GM12878 (cell line): ENCODE measurements around the gene FOXI1. TPM values are rescaled to one million over a fixed set of nuclear protein-coding genes. Genes with fewer than 3 reads are reported as not detected.

Source experiments
- ATAC-seq: fragments of 200-7000 bp; cut with Tn5 transposase; 3 replicates; pipeline ENCODE4 v1.9.1; 2020; ENCODE audit warnings: mild to moderate bottlenecking, moderate library complexity
- BruUV-seq: library from RNA; stranded (reverse); fragments of 400-500 nt; replicated peaks from 2 replicates; lab custom pipeline; 2021; lab: Mats Ljungman, UMichigan
- CTCF ChIA-PET: fragments of 300-600 bp; sonication (Branson Sonifier 250); formaldehyde crosslinking; extraction: SDS; loops from one replicate; lab custom pipeline; 2021; ENCODE audit warnings: inconsistent platforms; lab: Yijun Ruan, JAX
- POLR2A ChIA-PET: fragments of 350-600 bp; formaldehyde crosslinking; extraction: SDS; loops from one replicate; lab custom pipeline; 2021; ENCODE audit warnings: inconsistent platforms; lab: Charles Lee
- RAD21 ChIA-PET: fragments of 300-600 bp; sonication (Branson Sonifier 250); formaldehyde crosslinking; loops from one replicate; lab custom pipeline; 2023; ENCODE audit warnings: antibody characterized with exemption; ENCODE audit not compliant: unreplicated experiment; lab: Charles Lee
- SMC1A ChIA-PET: fragments of 300-600 bp; sonication (Branson Sonifier 250); formaldehyde crosslinking; loops from one replicate; lab custom pipeline; 2023; ENCODE audit not compliant: unreplicated experiment, uncharacterized antibody; lab: Charles Lee
- DNase-seq: peaks from one replicate; pipeline ENCODE4 v3.0.0-alpha.2; 2011; ENCODE audit warnings: low read depth, low spot score
- FAIRE-seq: peaks from 3 replicates; lab custom pipeline; 2011; peaks lifted over from hg19 to GRCh38; lab: Jason Lieb, UNC
- H2AFZ ChIP-seq: 2 replicates; pipeline ENCODE4 v1.6.0; 2011; ENCODE audit warnings: low read depth, low read length, control low read depth; ENCODE audit not compliant: control insufficient read depth
- H3K27ac ChIP-seq: 2 replicates; pipeline ENCODE4 v1.5.1; 2011; ENCODE audit warnings: control low read depth; ENCODE audit not compliant: control insufficient read depth, insufficient read depth
- H3K27me3 ChIP-seq, 2 experiments: replicated peaks in 1 of 2; 2 replicates each; pipeline versions ENCODE4 v1.6.0 to v1.6.1; 2011; ENCODE audit warnings: low read length in 1 of 2; ENCODE audit not compliant: control insufficient read depth in 2 of 2, insufficient read depth in 2 of 2
- H3K36me3 ChIP-seq, 2 experiments: 2 replicates each; pipeline ENCODE4 v1.5.1; 2011; ENCODE audit warnings: low read length in 1 of 2; ENCODE audit not compliant: control insufficient read depth in 2 of 2, insufficient read depth in 2 of 2
- H3K4me1 ChIP-seq: 2 replicates; pipeline ENCODE4 v1.6.1; 2011; ENCODE audit warnings: mild to moderate bottlenecking, low read length, moderate library complexity, mixed read lengths; ENCODE audit not compliant: control insufficient read depth, insufficient read depth
- H3K4me2 ChIP-seq: 2 replicates; pipeline ENCODE4 v1.6.0; 2011; ENCODE audit warnings: control low read depth; ENCODE audit not compliant: control insufficient read depth, insufficient read depth
- H3K4me3 ChIP-seq: fragments of 200-600 bp; sonication (generic); 2 replicates; pipeline ENCODE4 v1.5.1; 2016
- H3K79me2 ChIP-seq: 2 replicates; pipeline ENCODE4 v1.6.0; 2011; ENCODE audit warnings: low read length; ENCODE audit not compliant: control insufficient read depth, insufficient read depth
- H3K9ac ChIP-seq: 2 replicates; pipeline ENCODE4 v1.8.0; 2011; ENCODE audit warnings: low read length, control low read depth, mixed read lengths; ENCODE audit not compliant: control insufficient read depth, insufficient read depth
- H3K9me3 ChIP-seq: replicated peaks from 3 replicates; pipeline ENCODE4 v1.5.1; 2011; ENCODE audit warnings: mild to moderate bottlenecking, low read length; ENCODE audit not compliant: control insufficient read depth, insufficient read depth
- H4K20me1 ChIP-seq: 2 replicates; pipeline ENCODE4 v1.6.0; 2011; ENCODE audit not compliant: control insufficient read depth, insufficient read depth
- EZH2 ChIP-seq: IDR thresholded peaks from 2 replicates; pipeline ENCODE4 v1.6.1; 2012; ENCODE audit warnings: low read depth, mild to moderate bottlenecking, control low read depth, inconsistent platforms, low read length, borderline replicate concordance; ENCODE audit not compliant: control insufficient read depth
- MTA2 ChIP-seq: fragments of 450-650 bp; IDR thresholded peaks from 2 replicates; pipeline ENCODE4 v1.6.1; 2016; ENCODE audit warnings: low read depth, mild to moderate bottlenecking, moderate library complexity
- NFXL1 ChIP-seq: fragments of 450-650 bp; IDR thresholded peaks from 2 replicates; pipeline ENCODE4 v1.6.1; 2017; ENCODE audit warnings: antibody characterized with exemption, mild to moderate bottlenecking, borderline replicate concordance
- RB1 ChIP-seq: fragments of 450-650 bp; formaldehyde crosslinking; IDR thresholded peaks from 2 replicates; pipeline ENCODE4 v1.6.1; 2017; ENCODE audit warnings: mild to moderate bottlenecking, borderline replicate concordance
- RFX5 ChIP-seq: IDR thresholded peaks from 2 replicates; pipeline ENCODE4 v1.6.1; 2011; ENCODE audit warnings: low read depth, low read length, improper control_type of control experiment
- YY1 ChIP-seq: IDR thresholded peaks from 2 replicates; pipeline ENCODE4 v1.6.1; 2011; ENCODE audit warnings: low read depth, mild to moderate bottlenecking, low read length
- WGBS: methylation state at CpG from one replicate; pipeline ENCODE4 v1.1.6; 2016; ENCODE audit warnings: low lambda C conversion rate; ENCODE audit not compliant: insufficient replicate concordance, insufficient coverage; ENCODE audit errors: missing lambda C conversion rate; 5-methylcytosine and 5-hydroxymethylcytosine counted together
- in situ Hi-C: fragments of 300-500 bp; cut with MboI; formaldehyde crosslinking; loops from 9 replicates; pipeline ENCODE4 v1.14.3; 2018; ENCODE audit warnings: mixed read lengths
- intact Hi-C: fragments of 100-400 bp; cut with micrococcal nuclease; formaldehyde crosslinking; loops from one replicate; pipeline ENCODE4 v1.14.2; 2022; ENCODE audit not compliant: unreplicated experiment
- polyA plus RNA-seq, 11 experiments: library from polyadenylated mRNA; depleted of rRNA in 4 of 11; unstranded in 6 of 11; stranded (reverse) in 5 of 11; fragments of >200 nt; fragmentation: Nextera tagmentation in 4 of 11; fragmentation: Illumina TruSeq in 1 of 11; extraction: Ambion mirVana in 4 of 11; extraction: Trizol in 1 of 11; gene quantifications; 1 replicate in 1 of 11; 2 replicates in 10 of 11; pipeline versions ENCODE4 v1.2.1 to v1.2.3, GENCODE V29; 2011 to 2016; ENCODE audit warnings: inconsistent platforms in 2 of 11, missing spikeins in 2 of 11, low read depth in 1 of 11
- total RNA-seq, 4 experiments: library from RNA; depleted of rRNA in 3 of 4; stranded (reverse); fragments of >200 nt in 3 of 4; fragmentation: Illumina TruSeq in 1 of 4; extraction: Trizol in 1 of 4; gene quantifications; 2 replicates each; pipeline versions ENCODE4 v1.2.1 to v1.2.3, GENCODE V29; 2013 to 2021
- TF ChIP-seq, protein P1 (sequence below), 3 experiments: IDR thresholded peaks in 2 of 3; conservative IDR thresholded peaks in 1 of 3; 2 replicates each; pipeline ENCODE4 v1.5.1; 2011; ENCODE audit warnings: low read depth in 3 of 3, low read length in 3 of 3, mild to moderate bottlenecking in 3 of 3, control low read depth in 2 of 3, moderate library complexity in 2 of 3, inconsistent platforms in 1 of 3, mixed read lengths in 1 of 3; ENCODE audit not compliant: control insufficient read depth in 2 of 3, insufficient read depth in 1 of 3; ENCODE audit errors: extremely low read depth in 1 of 3
- TF ChIP-seq, protein P2 (sequence below): fragments of 450-650 bp; IDR thresholded peaks from 2 replicates; pipeline ENCODE4 v1.6.1; 2014; ENCODE audit warnings: mild to moderate bottlenecking
- TF ChIP-seq, protein P3 (sequence below): IDR thresholded peaks from 2 replicates; pipeline ENCODE4 v1.6.1; 2012; ENCODE audit warnings: improper control_type of control experiment, low read depth, low read length; ENCODE audit not compliant: insufficient replicate concordance

Gene FOXI1
- total and polyA plus RNA-seq, 10 of the 15 experiments (the other 5 are each of a cell fraction or from before 2014, with no cell fraction given), result not detected

DNA sequence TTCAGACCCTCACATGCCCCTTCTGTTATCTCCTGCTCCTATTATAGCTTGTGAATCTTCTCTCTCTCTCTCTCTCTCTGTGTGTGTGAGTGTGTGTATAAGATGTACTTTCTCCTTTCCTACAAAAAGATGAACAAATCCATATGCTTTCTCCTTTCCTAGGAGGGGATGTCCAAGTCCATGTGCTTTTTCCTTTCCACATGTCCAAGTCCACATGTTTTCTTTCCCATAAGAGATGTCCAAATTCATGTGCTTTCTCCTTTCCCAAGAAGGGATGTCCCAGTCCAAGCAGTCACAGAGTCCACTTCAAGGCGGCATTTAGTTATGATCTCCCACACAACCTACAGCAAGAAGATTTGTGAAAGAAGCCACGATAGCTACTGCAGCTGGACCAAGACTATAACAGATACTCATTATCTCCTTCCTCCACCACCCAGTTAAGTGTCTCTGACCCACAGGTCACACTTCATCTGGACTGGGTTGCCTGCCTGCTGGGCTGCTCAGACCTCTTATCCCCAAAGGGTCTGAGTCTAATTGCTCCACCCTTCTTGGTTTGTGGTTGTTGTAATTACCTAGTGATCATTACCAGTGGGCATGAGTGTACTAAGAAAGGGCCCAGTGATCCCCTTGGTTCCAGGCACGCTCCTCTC is 18.4 kb upstream of the FOXI1 start:
- Histone ChIP-seq H3K4me1 (no peaks in the 10 kb centered on the region), H2AFZ (no peak overlapping the region), H3K27ac (no peak overlapping the region), H3K36me3 (peaks cover 7 to 12% of the 10 kb centered on the region in 2 experiments; a peak in 3 of 4 replicates)
- ChIA-PET SMC1A (no interaction called here), RAD21 (no interaction called here), CTCF (interaction anchor here (0.6 kb wide), 1 partner anchor 25 kb away, joined by 3 read pairs; no protein-coding TSS in a partner anchor), POLR2A (interaction anchor here (0.6 to 0.9 kb wide), 2 partner anchors 11 to 309 kb away, joined by 3 read pairs; no protein-coding TSS in a partner anchor)
- in situ Hi-C loops, result no loop called here
- no peak for DNase-seq
- no TSS peak for BruUV-seq
- no peak for FAIRE-seq
- no peak for TF ChIP-seq NFXL1
- TF ChIP-seq, protein P1, sequence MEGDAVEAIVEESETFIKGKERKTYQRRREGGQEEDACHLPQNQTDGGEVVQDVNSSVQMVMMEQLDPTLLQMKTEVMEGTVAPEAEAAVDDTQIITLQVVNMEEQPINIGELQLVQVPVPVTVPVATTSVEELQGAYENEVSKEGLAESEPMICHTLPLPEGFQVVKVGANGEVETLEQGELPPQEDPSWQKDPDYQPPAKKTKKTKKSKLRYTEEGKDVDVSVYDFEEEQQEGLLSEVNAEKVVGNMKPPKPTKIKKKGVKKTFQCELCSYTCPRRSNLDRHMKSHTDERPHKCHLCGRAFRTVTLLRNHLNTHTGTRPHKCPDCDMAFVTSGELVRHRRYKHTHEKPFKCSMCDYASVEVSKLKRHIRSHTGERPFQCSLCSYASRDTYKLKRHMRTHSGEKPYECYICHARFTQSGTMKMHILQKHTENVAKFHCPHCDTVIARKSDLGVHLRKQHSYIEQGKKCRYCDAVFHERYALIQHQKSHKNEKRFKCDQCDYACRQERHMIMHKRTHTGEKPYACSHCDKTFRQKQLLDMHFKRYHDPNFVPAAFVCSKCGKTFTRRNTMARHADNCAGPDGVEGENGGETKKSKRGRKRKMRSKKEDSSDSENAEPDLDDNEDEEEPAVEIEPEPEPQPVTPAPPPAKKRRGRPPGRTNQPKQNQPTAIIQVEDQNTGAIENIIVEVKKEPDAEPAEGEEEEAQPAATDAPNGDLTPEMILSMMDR (IDR thresholded peaks at IDR 0.05 in 2 of 3, conservative IDR thresholded peaks at IDR 0.05 in 1 of 3; ENCODE audit: control insufficient read depth in 2 of 3, extremely low read depth in 1 of 3, insufficient read depth in 1 of 3, low read depth in 3 of 3, low read length in 3 of 3), result no peak
- no peak for TF ChIP-seq EZH2
- no peak for TF ChIP-seq RFX5
- TF ChIP-seq YY1, result no peak
- TF ChIP-seq, protein P2, sequence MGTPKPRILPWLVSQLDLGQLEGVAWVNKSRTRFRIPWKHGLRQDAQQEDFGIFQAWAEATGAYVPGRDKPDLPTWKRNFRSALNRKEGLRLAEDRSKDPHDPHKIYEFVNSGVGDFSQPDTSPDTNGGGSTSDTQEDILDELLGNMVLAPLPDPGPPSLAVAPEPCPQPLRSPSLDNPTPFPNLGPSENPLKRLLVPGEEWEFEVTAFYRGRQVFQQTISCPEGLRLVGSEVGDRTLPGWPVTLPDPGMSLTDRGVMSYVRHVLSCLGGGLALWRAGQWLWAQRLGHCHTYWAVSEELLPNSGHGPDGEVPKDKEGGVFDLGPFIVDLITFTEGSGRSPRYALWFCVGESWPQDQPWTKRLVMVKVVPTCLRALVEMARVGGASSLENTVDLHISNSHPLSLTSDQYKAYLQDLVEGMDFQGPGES, result no peak
- TF ChIP-seq, protein P3, sequence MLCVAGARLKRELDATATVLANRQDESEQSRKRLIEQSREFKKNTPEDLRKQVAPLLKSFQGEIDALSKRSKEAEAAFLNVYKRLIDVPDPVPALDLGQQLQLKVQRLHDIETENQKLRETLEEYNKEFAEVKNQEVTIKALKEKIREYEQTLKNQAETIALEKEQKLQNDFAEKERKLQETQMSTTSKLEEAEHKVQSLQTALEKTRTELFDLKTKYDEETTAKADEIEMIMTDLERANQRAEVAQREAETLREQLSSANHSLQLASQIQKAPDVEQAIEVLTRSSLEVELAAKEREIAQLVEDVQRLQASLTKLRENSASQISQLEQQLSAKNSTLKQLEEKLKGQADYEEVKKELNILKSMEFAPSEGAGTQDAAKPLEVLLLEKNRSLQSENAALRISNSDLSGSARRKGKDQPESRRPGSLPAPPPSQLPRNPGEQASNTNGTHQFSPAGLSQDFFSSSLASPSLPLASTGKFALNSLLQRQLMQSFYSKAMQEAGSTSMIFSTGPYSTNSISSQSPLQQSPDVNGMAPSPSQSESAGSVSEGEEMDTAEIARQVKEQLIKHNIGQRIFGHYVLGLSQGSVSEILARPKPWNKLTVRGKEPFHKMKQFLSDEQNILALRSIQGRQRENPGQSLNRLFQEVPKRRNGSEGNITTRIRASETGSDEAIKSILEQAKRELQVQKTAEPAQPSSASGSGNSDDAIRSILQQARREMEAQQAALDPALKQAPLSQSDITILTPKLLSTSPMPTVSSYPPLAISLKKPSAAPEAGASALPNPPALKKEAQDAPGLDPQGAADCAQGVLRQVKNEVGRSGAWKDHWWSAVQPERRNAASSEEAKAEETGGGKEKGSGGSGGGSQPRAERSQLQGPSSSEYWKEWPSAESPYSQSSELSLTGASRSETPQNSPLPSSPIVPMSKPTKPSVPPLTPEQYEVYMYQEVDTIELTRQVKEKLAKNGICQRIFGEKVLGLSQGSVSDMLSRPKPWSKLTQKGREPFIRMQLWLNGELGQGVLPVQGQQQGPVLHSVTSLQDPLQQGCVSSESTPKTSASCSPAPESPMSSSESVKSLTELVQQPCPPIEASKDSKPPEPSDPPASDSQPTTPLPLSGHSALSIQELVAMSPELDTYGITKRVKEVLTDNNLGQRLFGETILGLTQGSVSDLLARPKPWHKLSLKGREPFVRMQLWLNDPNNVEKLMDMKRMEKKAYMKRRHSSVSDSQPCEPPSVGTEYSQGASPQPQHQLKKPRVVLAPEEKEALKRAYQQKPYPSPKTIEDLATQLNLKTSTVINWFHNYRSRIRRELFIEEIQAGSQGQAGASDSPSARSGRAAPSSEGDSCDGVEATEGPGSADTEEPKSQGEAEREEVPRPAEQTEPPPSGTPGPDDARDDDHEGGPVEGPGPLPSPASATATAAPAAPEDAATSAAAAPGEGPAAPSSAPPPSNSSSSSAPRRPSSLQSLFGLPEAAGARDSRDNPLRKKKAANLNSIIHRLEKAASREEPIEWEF, result no peak
- no peak for TF ChIP-seq MTA2
- TF ChIP-seq RB1, result no peak
- TF ChIP-seq, all 136 proteins: peak for 0
- no peaks in the 10 kb centered on the region for H4K20me1 ChIP-seq
- ATAC-seq, result no peak
- no peaks in the 10 kb centered on the region for H3K79me2 ChIP-seq
- H3K4me2 ChIP-seq, result no peak overlapping the region
- no peaks in the 10 kb centered on the region for H3K9me3 ChIP-seq
- no peak overlapping the region for H3K9ac ChIP-seq
- no peak overlapping the region for H3K4me3 ChIP-seq
- 94% methylated on average over 3 of the region's 3 CpGs for WGBS
- intact Hi-C loops, result no loop called here
- no peaks in the 10 kb centered on the region for H3K27me3 ChIP-seq
